Stimulated activated CD4-positive, alpha-beta T cell treated with anti-CD3 and anti-CD28 coated beads, Interleukin-1b, Interleukin-23, amount 100 ng/mL, for 48 hours (primary cell): Measurements from ENCODE around the gene PTH2.

Experiments
- DNase-seq: peaks from one replicate; pipeline ENCODE4 v3.0.0-alpha.2; 2020

PTH2 gene

GRCh38 chr19:49409441-49410029 lies 13.7 kb downstream of the PTH2 start:
- DNase-seq: no peak

- no peak for DNase-seq
Observed at GRCh38 chr19:49408816-49409440, 14.3 kb downstream of the PTH2 start.

GRCh38 chr19:49407482-49408015 lies 15.7 kb downstream of the PTH2 start:
- no peak for DNase-seq

- DNase-seq: no peak
Observed at GRCh38 chr19:49407079-49407478, 16.2 kb downstream of the PTH2 start.

- no peak for DNase-seq
Observed at GRCh38 chr19:49403404-49404187, 19.6 kb downstream of the PTH2 start.

- DNase-seq: no peak
Observed at GRCh38 chr19:49400029-49400428, 23.2 kb downstream of the PTH2 start.

GRCh38 chr19:49398931-49399330 lies 24.3 kb downstream of the PTH2 start:
- no peak for DNase-seq

- DNase-seq: no peak
Observed at GRCh38 chr19:49398001-49398615, 25.1 kb downstream of the PTH2 start.

GRCh38 chr19:49396738-49397505 lies 26.3 kb downstream of the PTH2 start:
- no peak for DNase-seq

GRCh38 chr19:49395581-49396407 lies 27.4 kb downstream of the PTH2 start:
- no peak for DNase-seq

GRCh38 chr19:49393881-49394280 lies 29.4 kb downstream of the PTH2 start:
- DNase-seq: no peak

GRCh38 chr19:49391581-49392399 lies 31.5 kb downstream of the PTH2 start:
- peak; percentile 79 for DNase-seq

- DNase-seq: no peak
Observed at GRCh38 chr19:49390929-49391359, 32.3 kb downstream of the PTH2 start.

- no peak for DNase-seq
Observed at GRCh38 chr19:49390131-49390928, 32.9 kb downstream of the PTH2 start.

- DNase-seq: no peak
Observed at GRCh38 chr19:49389406-49389805, 33.8 kb downstream of the PTH2 start.

GRCh38 chr19:49387936-49388372 lies 35.3 kb downstream of the PTH2 start, which contains the start of gene KASH5:
Gene KASH5 (plus strand): TSS chr19:49388249. CDS start chr19:49390884, 2,635 bp downstream.
- DNase-seq: peak; percentile 94

GRCh38 chr19:49383599-49383998 lies 39.6 kb downstream of the PTH2 start:
- DNase-seq: no peak

GRCh38 chr19:49382639-49383038 lies 40.6 kb downstream of the PTH2 start:
- DNase-seq: no peak

GRCh38 chr19:49380391-49380790 lies 42.9 kb downstream of the PTH2 start:
- DNase-seq: no peak

GRCh38 chr19:49378512-49378911 lies 44.7 kb downstream of the PTH2 start:
- DNase-seq: no peak
